ENCODE results near the gene SYT3.
A peak's percentile ranks its signal among the peaks of the same experiment; 100 is the strongest.

Gene SYT3

GRCh38 chr19:50660088-50660366 is 20.3 kb upstream of the SYT3 start:
- ChIA-PET POLR2A (interaction anchor here (0.8 kb wide), 1 partner anchor 10 kb away, joined by 3 read pairs; the partner anchor contains the start of gene C19orf81), CTCF (interaction anchor here (1.0 kb wide), 1 partner anchor 10 kb away, joined by 5 read pairs; no protein-coding TSS in a partner anchor)
- TF ChIP-seq SUZ12 (IDR thresholded peaks at IDR 0.05) (no peak), FOXK2 (IDR thresholded peaks at IDR 0.05) (no peak), SP1 (IDR thresholded peaks at IDR 0.05) (no peak), LEF1 (IDR thresholded peaks at IDR 0.05; ENCODE audit: borderline replicate concordance) (no peak), NFRKB (IDR thresholded peaks at IDR 0.05) (no peak), ZNF384 (IDR thresholded peaks at IDR 0.05) (no peak), L3MBTL2 (conservative IDR thresholded peaks at IDR 0.05) (no peak), HDGF (IDR thresholded peaks at IDR 0.05; ENCODE audit: borderline replicate concordance) (no peak), TARDBP (IDR thresholded peaks at IDR 0.05) (no peak), FOXM1 (IDR thresholded peaks at IDR 0.05; ENCODE audit: borderline replicate concordance) (no peak), FOXA1 (IDR thresholded peaks at IDR 0.05) (no peak), CTBP1 (IDR thresholded peaks at IDR 0.05; ENCODE audit: borderline replicate concordance) (no peak), ARNT (IDR thresholded peaks at IDR 0.05) (no peak), PKNOX1 (IDR thresholded peaks at IDR 0.05) (no peak), BHLHE40 (IDR thresholded peaks at IDR 0.05; ENCODE audit: borderline replicate concordance) (no peak), ELF4 (IDR thresholded peaks at IDR 0.05) (no peak)
- DNase-seq (ENCODE audit: extremely low spot score) = no peak

- DNase-seq (ENCODE audit: extremely low spot score) = no peak
- ChIA-PET POLR2A (no interaction called here), CTCF (interaction anchor here (1.0 kb wide), 1 partner anchor 10 kb away, joined by 5 read pairs; no protein-coding TSS in a partner anchor)
- TF ChIP-seq SP1 (IDR thresholded peaks at IDR 0.05) = no peak
- TF ChIP-seq TARDBP (IDR thresholded peaks at IDR 0.05) = no peak
- no peak for TF ChIP-seq FOXK2 (IDR thresholded peaks at IDR 0.05)
- no peak for TF ChIP-seq CTBP1 (IDR thresholded peaks at IDR 0.05; ENCODE audit: borderline replicate concordance)
- TF ChIP-seq ZNF384 (IDR thresholded peaks at IDR 0.05) = no peak
- no peak for TF ChIP-seq PKNOX1 (IDR thresholded peaks at IDR 0.05)
- no peak for TF ChIP-seq ELF4 (IDR thresholded peaks at IDR 0.05)
- no peak for TF ChIP-seq LEF1 (IDR thresholded peaks at IDR 0.05; ENCODE audit: borderline replicate concordance)
These were observed 19.8 kb upstream of the SYT3 start for GRCh38 chr19:50659318-50660087.

- POLR2A ChIA-PET = interaction anchor here (1.0 kb wide), 4 partner anchors 9 to 51 kb away, joined by 3 to 4 read pairs (median 4); partner anchors contain the start of gene C19orf81
- peak; percentile 97 for DNase-seq (ENCODE audit: extremely low spot score)
- TF ChIP-seq L3MBTL2 (conservative IDR thresholded peaks at IDR 0.05) = peak; percentile 86
- TF ChIP-seq BHLHE40 (IDR thresholded peaks at IDR 0.05; ENCODE audit: borderline replicate concordance) = no peak
- CTCF ChIA-PET = no interaction called here
These were observed 19.0 kb upstream of the SYT3 start for GRCh38 chr19:50658441-50659317.

GRCh38 chr19:50657712-50658440 is 18.2 kb upstream of the SYT3 start:
- CTCF ChIA-PET = no interaction called here
- TF ChIP-seq NFRKB (IDR thresholded peaks at IDR 0.05) (no peak), ARNT (IDR thresholded peaks at IDR 0.05) (no peak), LEF1 (IDR thresholded peaks at IDR 0.05; ENCODE audit: borderline replicate concordance) (no peak), SUZ12 (IDR thresholded peaks at IDR 0.05) (no peak), FOXK2 (IDR thresholded peaks at IDR 0.05) (no peak), ELF4 (IDR thresholded peaks at IDR 0.05) (peak; percentile 27; the same call in 1 of the 2 replicates), ZNF384 (IDR thresholded peaks at IDR 0.05) (no peak), SP1 (IDR thresholded peaks at IDR 0.05) (peak; percentile 86), HDGF (IDR thresholded peaks at IDR 0.05; ENCODE audit: borderline replicate concordance) (no peak), PKNOX1 (IDR thresholded peaks at IDR 0.05) (peak; percentile 99), L3MBTL2 (conservative IDR thresholded peaks at IDR 0.05) (peak; percentile 62; the same call in 1 of the 2 replicates), FOXA1 (IDR thresholded peaks at IDR 0.05) (no peak)
- POLR2A ChIA-PET = interaction anchor here (1.0 kb wide), 4 partner anchors 8 to 50 kb away, joined by 3 to 4 read pairs (median 4); partner anchors contain the start of gene C19orf81
- peak; percentile 97 for DNase-seq (ENCODE audit: extremely low spot score)

GRCh38 chr19:50657222-50657669 is 17.6 kb upstream of the SYT3 start:
- no peak for DNase-seq (ENCODE audit: extremely low spot score)
- TF ChIP-seq FOXM1 (IDR thresholded peaks at IDR 0.05; ENCODE audit: borderline replicate concordance) (no peak), FOXK2 (IDR thresholded peaks at IDR 0.05) (no peak), BHLHE40 (IDR thresholded peaks at IDR 0.05; ENCODE audit: borderline replicate concordance) (no peak), HDGF (IDR thresholded peaks at IDR 0.05; ENCODE audit: borderline replicate concordance) (no peak), SUZ12 (IDR thresholded peaks at IDR 0.05) (no peak), FOXA1 (IDR thresholded peaks at IDR 0.05) (no peak), PKNOX1 (IDR thresholded peaks at IDR 0.05) (no peak), NFRKB (IDR thresholded peaks at IDR 0.05) (no peak), L3MBTL2 (conservative IDR thresholded peaks at IDR 0.05) (no peak)
- ChIA-PET CTCF (no interaction called here), POLR2A (interaction anchor here (0.6 kb wide), 1 partner anchor 119 kb away, joined by 3 read pairs; no protein-coding TSS in a partner anchor)

Measured in HEK293T (cell line).